GM12878 (cell line): ENCODE results near the gene HEYL. TPM values are rescaled to one million over a fixed set of nuclear protein-coding genes. Genes with fewer than 3 reads are reported as not detected.

Source experiments
- BMI1 ChIP-seq: fragments of 450-650 bp; IDR thresholded peaks from 2 replicates; pipeline ENCODE4 v1.6.1; 2016; ENCODE audit warnings: mild to moderate bottlenecking, moderate library complexity, borderline replicate concordance
- CBX5 ChIP-seq: sonication (generic); IDR thresholded peaks from 2 replicates; pipeline ENCODE4 v1.6.1; 2016; ENCODE audit warnings: low read depth, moderate library complexity, mild to moderate bottlenecking, inconsistent platforms
- ETV6 ChIP-seq, 2 experiments: fragments of 450-650 bp in 1 of 2; IDR thresholded peaks in 1 of 2; conservative IDR thresholded peaks in 1 of 2; 2 replicates each; pipeline ENCODE4 v1.6.1; 2014; ENCODE audit warnings: antibody characterized with exemption in 1 of 2, borderline replicate concordance in 1 of 2, low read depth in 1 of 2, mild to moderate bottlenecking in 1 of 2, moderate library complexity in 1 of 2
- FOXK2 ChIP-seq: fragments of 450-650 bp; IDR thresholded peaks from 2 replicates; pipeline ENCODE4 v1.6.1; 2017; ENCODE audit warnings: mild to moderate bottlenecking, moderate library complexity
- FOXM1 ChIP-seq: IDR thresholded peaks from 2 replicates; pipeline ENCODE4 v1.6.1; 2012; ENCODE audit warnings: low read depth, mild to moderate bottlenecking, inconsistent platforms, low read length, moderate library complexity
- MTA2 ChIP-seq: fragments of 450-650 bp; IDR thresholded peaks from 2 replicates; pipeline ENCODE4 v1.6.1; 2016; ENCODE audit warnings: low read depth, mild to moderate bottlenecking, moderate library complexity
- MYB ChIP-seq: fragments of 150-350 bp; IDR thresholded peaks from 2 replicates; pipeline ENCODE4 v1.6.1; 2014; ENCODE audit warnings: mild to moderate bottlenecking, low read depth, low read length, borderline replicate concordance
- NR2C2 ChIP-seq: IDR thresholded peaks from 2 replicates; pipeline ENCODE4 v1.6.1; 2011; ENCODE audit warnings: borderline replicate concordance, low read depth; ENCODE audit not compliant: control insufficient read depth, insufficient read length
- PAX8 ChIP-seq: fragments of 450-650 bp; IDR thresholded peaks from 2 replicates; pipeline ENCODE4 v1.6.1; 2017; ENCODE audit warnings: mild to moderate bottlenecking, moderate library complexity
- POU2F2 ChIP-seq: IDR thresholded peaks from 3 replicates; pipeline ENCODE4 v1.6.1; 2011; ENCODE audit warnings: low read depth, mild to moderate bottlenecking, low read length, borderline replicate concordance
- PRDM15 ChIP-seq: fragments of 450-650 bp; formaldehyde crosslinking; IDR thresholded peaks from 2 replicates; pipeline ENCODE4 v1.4.0; 2020; ENCODE audit warnings: mild to moderate bottlenecking, moderate library complexity
- RAD51 ChIP-seq: fragments of 450-650 bp; IDR thresholded peaks from 2 replicates; pipeline ENCODE4 v1.6.1; 2016; ENCODE audit warnings: moderate library complexity, mild to moderate bottlenecking, inconsistent platforms
- SMARCA5 ChIP-seq: fragments of 450-650 bp; IDR thresholded peaks from 2 replicates; pipeline ENCODE4 v1.6.1; 2017; ENCODE audit warnings: mild to moderate bottlenecking
- ZBTB40 ChIP-seq: fragments of 450-650 bp; IDR thresholded peaks from 2 replicates; pipeline ENCODE4 v1.6.1; 2016; ENCODE audit warnings: mild to moderate bottlenecking, moderate library complexity, borderline replicate concordance
- ZNF217 ChIP-seq: fragments of 450-650 bp; IDR thresholded peaks from 2 replicates; pipeline ENCODE4 v1.6.1; 2017; ENCODE audit warnings: antibody characterized with exemption, mild to moderate bottlenecking
- ZNF24 ChIP-seq: fragments of 450-650 bp; IDR thresholded peaks from 2 replicates; pipeline ENCODE4 v1.6.1; 2017; ENCODE audit warnings: antibody characterized with exemption, mild to moderate bottlenecking
- polyA plus RNA-seq, 11 experiments: library from polyadenylated mRNA; depleted of rRNA in 4 of 11; unstranded in 6 of 11; stranded (reverse) in 5 of 11; fragments of >200 nt; fragmentation: Nextera tagmentation in 4 of 11; fragmentation: Illumina TruSeq in 1 of 11; extraction: Ambion mirVana in 4 of 11; extraction: Trizol in 1 of 11; gene quantifications; 1 replicate in 1 of 11; 2 replicates in 10 of 11; pipeline versions ENCODE4 v1.2.1 to v1.2.3, GENCODE V29; 2011 to 2016; ENCODE audit warnings: inconsistent platforms in 2 of 11, missing spikeins in 2 of 11, low read depth in 1 of 11
- total RNA-seq, 4 experiments: library from RNA; depleted of rRNA in 3 of 4; stranded (reverse); fragments of >200 nt in 3 of 4; fragmentation: Illumina TruSeq in 1 of 4; extraction: Trizol in 1 of 4; gene quantifications; 2 replicates each; pipeline versions ENCODE4 v1.2.1 to v1.2.3, GENCODE V29; 2013 to 2021
- TF ChIP-seq, protein P1 (sequence below): fragments of 450-650 bp; IDR thresholded peaks from 2 replicates; pipeline ENCODE4 v1.6.1; 2017; ENCODE audit warnings: mild to moderate bottlenecking
- TF ChIP-seq, protein P2 (sequence below): IDR thresholded peaks from 2 replicates; pipeline ENCODE4 v1.6.1; 2011; ENCODE audit warnings: mild to moderate bottlenecking, low read depth, low read length, moderate library complexity; ENCODE audit not compliant: insufficient replicate concordance
- TF ChIP-seq, protein P3 (sequence below): IDR thresholded peaks from 2 replicates; pipeline ENCODE4 v1.6.1; 2012; ENCODE audit warnings: low read depth, low read length, improper control_type of control experiment

HEYL gene
- total and polyA plus RNA-seq, 10 of the 15 experiments (the other 5 are each of a cell fraction or from before 2014, with no cell fraction given): under 0.01 to 0.04 TPM; not detected in 8

- TF ChIP-seq, protein P1, sequence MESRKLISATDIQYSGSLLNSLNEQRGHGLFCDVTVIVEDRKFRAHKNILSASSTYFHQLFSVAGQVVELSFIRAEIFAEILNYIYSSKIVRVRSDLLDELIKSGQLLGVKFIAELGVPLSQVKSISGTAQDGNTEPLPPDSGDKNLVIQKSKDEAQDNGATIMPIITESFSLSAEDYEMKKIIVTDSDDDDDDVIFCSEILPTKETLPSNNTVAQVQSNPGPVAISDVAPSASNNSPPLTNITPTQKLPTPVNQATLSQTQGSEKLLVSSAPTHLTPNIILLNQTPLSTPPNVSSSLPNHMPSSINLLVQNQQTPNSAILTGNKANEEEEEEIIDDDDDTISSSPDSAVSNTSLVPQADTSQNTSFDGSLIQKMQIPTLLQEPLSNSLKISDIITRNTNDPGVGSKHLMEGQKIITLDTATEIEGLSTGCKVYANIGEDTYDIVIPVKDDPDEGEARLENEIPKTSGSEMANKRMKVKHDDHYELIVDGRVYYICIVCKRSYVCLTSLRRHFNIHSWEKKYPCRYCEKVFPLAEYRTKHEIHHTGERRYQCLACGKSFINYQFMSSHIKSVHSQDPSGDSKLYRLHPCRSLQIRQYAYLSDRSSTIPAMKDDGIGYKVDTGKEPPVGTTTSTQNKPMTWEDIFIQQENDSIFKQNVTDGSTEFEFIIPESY: no peak
- TF ChIP-seq FOXK2 (no peak), RAD51 (peak; percentile 26; the same call in 1 of the 2 replicates), SMARCA5 (no peak), ETV6 (conservative IDR thresholded peaks at IDR 0.05 in 1 of 2, IDR thresholded peaks at IDR 0.05 in 1 of 2; ENCODE audit: borderline replicate concordance in 1 of 2, low read depth in 1 of 2) (peak in 1 of 2 experiments; percentile 89; a peak in 2 of 4 replicates), NR2C2 (no peak), POU2F2 (peak; percentile 70; the same call in 2 of the 3 replicates), CBX5 (no peak), ZNF24 (peak; percentile 67), PRDM15 (CRISPR knock-in tag) (no peak), MYB (no peak), ZNF217 (peak; percentile 90), BMI1 (peak; percentile 87), MTA2 (peak; percentile 96), ZBTB40 (no peak), FOXM1 (peak; percentile 89), PAX8 (no peak)
- TF ChIP-seq, protein P2, sequence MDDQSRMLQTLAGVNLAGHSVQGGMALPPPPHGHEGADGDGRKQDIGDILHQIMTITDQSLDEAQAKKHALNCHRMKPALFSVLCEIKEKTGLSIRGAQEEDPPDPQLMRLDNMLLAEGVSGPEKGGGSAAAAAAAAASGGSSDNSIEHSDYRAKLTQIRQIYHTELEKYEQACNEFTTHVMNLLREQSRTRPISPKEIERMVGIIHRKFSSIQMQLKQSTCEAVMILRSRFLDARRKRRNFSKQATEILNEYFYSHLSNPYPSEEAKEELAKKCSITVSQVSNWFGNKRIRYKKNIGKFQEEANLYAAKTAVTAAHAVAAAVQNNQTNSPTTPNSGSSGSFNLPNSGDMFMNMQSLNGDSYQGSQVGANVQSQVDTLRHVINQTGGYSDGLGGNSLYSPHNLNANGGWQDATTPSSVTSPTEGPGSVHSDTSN: peak; percentile 91
- TF ChIP-seq, protein P3, sequence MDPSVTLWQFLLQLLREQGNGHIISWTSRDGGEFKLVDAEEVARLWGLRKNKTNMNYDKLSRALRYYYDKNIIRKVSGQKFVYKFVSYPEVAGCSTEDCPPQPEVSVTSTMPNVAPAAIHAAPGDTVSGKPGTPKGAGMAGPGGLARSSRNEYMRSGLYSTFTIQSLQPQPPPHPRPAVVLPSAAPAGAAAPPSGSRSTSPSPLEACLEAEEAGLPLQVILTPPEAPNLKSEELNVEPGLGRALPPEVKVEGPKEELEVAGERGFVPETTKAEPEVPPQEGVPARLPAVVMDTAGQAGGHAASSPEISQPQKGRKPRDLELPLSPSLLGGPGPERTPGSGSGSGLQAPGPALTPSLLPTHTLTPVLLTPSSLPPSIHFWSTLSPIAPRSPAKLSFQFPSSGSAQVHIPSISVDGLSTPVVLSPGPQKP: no peak
Observed at GRCh38 chr1:39666772-39667171, 27.3 kb upstream of the HEYL start (continued).
